ENCODE results near the gene TMEM273.
"Not testable (repeated sequence)": the region's sequence is repeated elsewhere in the genome, so short reads cannot be mapped to it uniquely, and the experiment has no call there.

TMEM273 gene

DNA sequence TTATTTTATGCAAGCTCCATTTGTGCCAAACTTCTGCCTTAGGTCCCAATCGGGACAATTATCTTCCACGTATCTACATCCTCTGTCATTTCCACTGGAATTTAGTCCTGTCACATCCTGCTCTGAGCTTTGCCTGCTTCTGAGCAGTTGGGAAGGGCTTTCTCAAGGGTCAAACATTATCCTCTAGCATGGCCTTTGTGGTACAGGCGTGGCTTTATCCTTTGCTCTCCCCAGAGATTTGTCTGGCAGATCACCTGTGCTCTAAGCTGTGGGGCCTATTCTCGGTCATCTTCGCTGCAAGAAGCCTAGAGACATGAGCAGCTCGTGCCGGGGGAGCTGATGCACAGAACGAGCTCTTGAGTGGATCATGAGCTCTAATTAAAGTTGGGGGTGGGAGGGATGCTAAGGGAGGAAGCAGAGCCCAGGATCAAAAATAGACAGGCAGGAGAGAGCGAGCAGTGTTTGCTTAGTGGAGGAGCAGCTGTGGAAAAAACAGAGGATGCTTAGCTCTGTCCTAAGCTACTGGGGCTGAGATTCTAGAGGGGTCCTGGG lies 19.8 kb upstream of the TMEM273 start:
- no peak overlapping the region for H3K4me3 ChIP-seq (ENCODE audit: low read depth, low read length)
- TF ChIP-seq, protein P1, sequence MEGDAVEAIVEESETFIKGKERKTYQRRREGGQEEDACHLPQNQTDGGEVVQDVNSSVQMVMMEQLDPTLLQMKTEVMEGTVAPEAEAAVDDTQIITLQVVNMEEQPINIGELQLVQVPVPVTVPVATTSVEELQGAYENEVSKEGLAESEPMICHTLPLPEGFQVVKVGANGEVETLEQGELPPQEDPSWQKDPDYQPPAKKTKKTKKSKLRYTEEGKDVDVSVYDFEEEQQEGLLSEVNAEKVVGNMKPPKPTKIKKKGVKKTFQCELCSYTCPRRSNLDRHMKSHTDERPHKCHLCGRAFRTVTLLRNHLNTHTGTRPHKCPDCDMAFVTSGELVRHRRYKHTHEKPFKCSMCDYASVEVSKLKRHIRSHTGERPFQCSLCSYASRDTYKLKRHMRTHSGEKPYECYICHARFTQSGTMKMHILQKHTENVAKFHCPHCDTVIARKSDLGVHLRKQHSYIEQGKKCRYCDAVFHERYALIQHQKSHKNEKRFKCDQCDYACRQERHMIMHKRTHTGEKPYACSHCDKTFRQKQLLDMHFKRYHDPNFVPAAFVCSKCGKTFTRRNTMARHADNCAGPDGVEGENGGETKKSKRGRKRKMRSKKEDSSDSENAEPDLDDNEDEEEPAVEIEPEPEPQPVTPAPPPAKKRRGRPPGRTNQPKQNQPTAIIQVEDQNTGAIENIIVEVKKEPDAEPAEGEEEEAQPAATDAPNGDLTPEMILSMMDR (IDR thresholded peaks at IDR 0.05; ENCODE audit: insufficient read depth, low read depth, low read length, missing control alignments) = no peak
- no peak for DNase-seq (ENCODE audit: low read depth)

DNA sequence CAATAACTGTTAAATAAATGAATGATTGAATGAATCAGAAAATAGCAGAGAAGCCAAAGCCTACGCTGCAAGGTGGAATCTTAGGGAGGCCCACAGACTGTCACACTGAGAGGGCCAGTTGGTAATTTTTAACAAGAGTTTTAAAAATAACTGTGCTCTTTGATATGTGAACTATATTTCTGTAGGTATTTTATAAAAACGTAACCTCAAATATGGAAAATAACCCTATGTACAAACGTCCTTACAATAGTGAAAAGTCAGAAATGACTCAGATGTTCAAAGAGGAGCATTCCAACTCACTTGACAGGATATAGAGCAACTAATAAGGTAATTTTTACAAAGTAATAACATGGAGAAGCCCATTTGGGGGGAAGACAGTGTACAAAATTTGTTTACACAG lies 18.9 kb upstream of the TMEM273 start:
- no peak overlapping the region for H3K4me3 ChIP-seq (ENCODE audit: low read depth, low read length)
- TF ChIP-seq, protein P1 (IDR thresholded peaks at IDR 0.05; ENCODE audit: insufficient read depth, low read depth, low read length, missing control alignments) = no peak
- no peak for DNase-seq (ENCODE audit: low read depth)

DNA sequence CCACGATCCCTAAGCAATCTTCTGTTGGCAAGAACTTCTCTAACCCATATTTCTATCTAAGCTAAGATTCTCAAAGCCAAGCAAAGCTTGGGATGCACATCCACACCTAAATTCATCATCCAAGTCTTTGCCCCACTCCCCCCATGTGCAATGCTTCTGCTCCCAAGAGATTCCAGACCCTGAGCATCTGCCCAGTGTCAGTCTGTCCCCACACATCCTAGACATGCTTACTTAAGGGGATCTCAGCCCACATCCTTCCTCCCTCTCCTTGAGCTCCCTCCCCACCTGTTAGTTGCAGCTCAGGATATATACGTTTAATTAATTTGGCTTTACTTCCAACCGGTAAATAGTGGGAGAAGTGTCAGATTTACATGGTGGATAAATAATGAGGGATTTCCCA lies 17.0 kb upstream of the TMEM273 start:
- TF ChIP-seq, protein P1 (IDR thresholded peaks at IDR 0.05; ENCODE audit: insufficient read depth, low read depth, low read length, missing control alignments) = no peak
- no peak for DNase-seq (ENCODE audit: low read depth)
- no peak overlapping the region for H3K4me3 ChIP-seq (ENCODE audit: low read depth, low read length)

DNA sequence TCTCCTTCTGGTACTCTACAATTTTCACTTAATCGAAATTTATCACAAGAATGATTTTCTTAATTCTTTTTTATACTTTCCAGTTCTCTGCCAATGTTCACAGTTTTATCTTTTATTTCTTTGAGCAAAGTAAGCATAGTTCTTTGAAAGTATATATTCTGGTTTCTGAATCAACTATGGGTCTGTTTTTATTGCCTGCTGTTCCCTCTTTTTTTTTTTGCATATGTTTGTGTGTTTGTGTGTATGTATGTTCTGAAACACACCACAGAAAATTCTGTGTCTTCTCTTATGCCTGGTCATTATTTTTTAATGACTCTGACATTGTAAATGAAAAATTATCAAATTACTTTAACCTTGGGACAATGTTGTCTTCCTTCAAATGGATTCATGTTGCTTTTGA lies 15.9 kb upstream of the TMEM273 start:
- DNase-seq (ENCODE audit: low read depth) = no peak
- H3K4me3 ChIP-seq (ENCODE audit: low read depth, low read length) = no peak overlapping the region
- TF ChIP-seq, protein P1 (IDR thresholded peaks at IDR 0.05; ENCODE audit: insufficient read depth, low read depth, low read length, missing control alignments) = no peak

DNA sequence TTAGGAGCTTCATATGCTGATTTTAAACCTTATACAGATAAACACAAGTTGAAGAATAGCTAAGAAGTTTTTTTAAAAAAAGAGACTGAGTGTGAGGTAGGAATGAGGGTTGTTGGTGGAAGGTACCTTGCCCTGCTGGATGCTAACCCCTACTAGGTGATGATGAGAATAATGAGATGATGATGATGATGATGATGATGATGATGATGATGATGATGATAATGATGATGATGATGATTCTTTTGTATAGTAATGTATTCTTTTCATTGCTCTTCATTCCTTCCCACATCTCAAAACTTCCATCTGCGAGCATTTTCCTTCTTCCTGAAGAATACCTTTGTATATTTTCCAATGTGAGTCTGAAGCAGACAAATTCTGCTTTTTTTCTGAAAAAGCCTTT lies 14.1 kb upstream of the TMEM273 start:
- no peak overlapping the region for H3K4me3 ChIP-seq (ENCODE audit: low read depth, low read length)
- DNase-seq (ENCODE audit: low read depth) = no peak
- TF ChIP-seq, protein P1 (IDR thresholded peaks at IDR 0.05; ENCODE audit: insufficient read depth, low read depth, low read length, missing control alignments) = no peak

DNA sequence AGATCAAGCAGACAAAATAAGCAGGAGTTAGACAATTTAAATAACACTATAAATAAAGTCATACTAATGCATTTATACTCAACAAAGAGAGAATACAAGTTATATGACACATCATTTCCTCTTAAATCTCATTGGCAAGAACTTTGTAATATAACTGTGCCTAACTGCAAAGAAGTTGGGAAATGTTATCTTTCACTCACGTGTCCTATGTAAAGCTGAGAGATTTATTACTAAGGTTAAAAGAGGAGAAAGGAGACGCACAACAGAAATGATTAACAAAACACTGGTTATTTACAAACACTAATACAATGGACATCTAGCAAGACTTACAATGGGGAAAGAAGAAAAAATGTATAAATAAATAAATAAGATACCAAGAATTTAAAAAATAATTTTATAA lies 12.7 kb upstream of the TMEM273 start:
- H3K4me3 ChIP-seq (ENCODE audit: low read depth, low read length) = no peak overlapping the region

DNA sequence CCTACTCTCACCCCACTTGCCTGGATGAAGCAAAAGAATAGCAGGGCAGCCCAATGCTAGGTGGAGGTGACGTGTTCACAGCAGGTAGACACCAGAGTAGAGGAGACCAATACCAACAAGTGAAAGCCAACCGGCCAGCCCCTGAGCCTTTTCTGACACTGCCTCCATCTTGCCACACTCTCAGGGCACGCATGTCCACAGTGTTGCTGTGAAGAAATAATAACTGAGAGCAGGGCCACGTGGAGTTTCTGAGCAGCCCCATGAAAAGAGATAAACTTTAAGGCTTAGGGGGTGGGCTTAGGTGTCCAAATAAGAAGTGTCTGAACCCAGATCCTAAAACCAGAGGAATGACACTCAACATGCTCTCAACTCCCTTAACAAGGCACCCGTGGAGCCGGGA lies 9.0 kb upstream of the TMEM273 start:
- DNase-seq (ENCODE audit: low read depth) = no peak
- H3K4me3 ChIP-seq (ENCODE audit: low read depth, low read length) = no peak overlapping the region
- TF ChIP-seq, protein P1 (IDR thresholded peaks at IDR 0.05; ENCODE audit: insufficient read depth, low read depth, low read length, missing control alignments) = no peak

More for the DNA sequence above, 12.7 kb upstream of the TMEM273 start:
- TF ChIP-seq, protein P1 (IDR thresholded peaks at IDR 0.05; ENCODE audit: insufficient read depth, low read depth, low read length, missing control alignments) = no peak
- no peak for DNase-seq (ENCODE audit: low read depth)

DNA sequence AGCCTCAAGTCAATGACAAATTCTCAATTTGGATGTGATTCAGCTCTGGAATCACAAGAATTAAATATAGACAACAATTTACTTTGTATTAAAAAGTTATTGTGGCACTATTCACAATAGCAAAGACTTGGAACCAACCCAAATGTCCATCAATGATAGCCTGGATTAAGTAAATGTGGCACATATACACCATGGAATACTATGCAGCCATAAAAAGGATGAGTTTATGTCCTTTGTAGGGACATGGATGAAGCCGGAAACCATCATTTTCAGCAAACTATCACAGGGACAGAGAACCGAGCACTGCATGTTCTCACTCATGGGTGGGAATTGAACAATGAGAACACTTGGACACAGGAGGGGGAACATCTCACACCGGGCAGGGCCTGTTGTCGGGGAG lies 7.7 kb upstream of the TMEM273 start:
- not testable (repeated sequence) for H3K4me3 ChIP-seq (ENCODE audit: low read depth, low read length); DNase-seq (ENCODE audit: low read depth)

All from GM12865 (cell line).